ENCODE data around the gene CENPP. TPM values are rescaled to one million over a fixed set of nuclear protein-coding genes. Genes with fewer than 3 reads are reported as not detected.

Gene CENPP
- total RNA-seq, 1 experiment from 2014 or later = 4.2 TPM

DNA sequence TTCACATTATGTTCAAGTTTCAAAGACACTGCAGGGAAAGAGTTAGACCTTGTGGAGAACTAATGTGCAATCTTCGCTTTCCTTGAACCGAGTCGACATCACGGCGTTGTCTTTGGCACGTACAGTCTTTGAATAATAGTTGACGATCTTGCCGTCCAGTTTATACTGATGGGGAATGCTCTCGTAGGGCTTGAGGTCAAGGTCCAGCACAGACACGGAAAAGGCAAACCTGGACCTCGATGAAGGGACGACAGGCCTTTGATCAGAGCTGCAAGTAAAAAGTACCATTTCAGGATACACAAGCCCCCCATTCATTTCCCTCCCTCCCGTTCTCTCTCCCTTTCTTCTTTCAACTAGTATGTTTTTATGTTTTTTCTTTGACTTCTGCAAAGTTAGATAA is 290.0 kb downstream of the CENPP start:
- no peak for TF ChIP-seq CTCF (IDR thresholded peaks at IDR 0.05; ENCODE audit: unreplicated experiment)
- Mint-ChIP-seq H3K4me3 (ENCODE audit: unreplicated experiment) (no peak overlapping the region), H3K36me3 (ENCODE audit: insufficient read depth, unreplicated experiment) (peaks cover 75% of the 10 kb centered on the region), H3K9me3 (ENCODE audit: unreplicated experiment) (no peaks in the 10 kb centered on the region), H3K27me3 (ENCODE audit: insufficient read depth, unreplicated experiment) (no peaks in the 10 kb centered on the region), H3K4me1 (ENCODE audit: insufficient read depth, unreplicated experiment) (no peaks in the 10 kb centered on the region), H3K27ac (ENCODE audit: low read depth, unreplicated experiment) (no peak overlapping the region)
- ChIA-PET CTCF (interaction anchor here (1.2 kb wide), 1 partner anchor 18 kb away, joined by 9 read pairs; no protein-coding TSS in a partner anchor), POLR2A (interaction anchor here (0.8 to 1.2 kb wide), 3 partner anchors 18 to 113 kb away, joined by 3 read pairs; no protein-coding TSS in a partner anchor)
- DNase-seq (ENCODE audit: unreplicated experiment) = no peak
- intact Hi-C loops (cut with micrococcal nuclease) = no loop called here
- no TSS peak for BruUV-seq (replicated peaks)

GRCh38 chr9:92616199-92616641 is 290.5 kb downstream of the CENPP start:
- Mint-ChIP-seq H3K27ac (ENCODE audit: low read depth, unreplicated experiment) (no peak overlapping the region), H3K4me1 (ENCODE audit: insufficient read depth, unreplicated experiment) (no peaks in the 10 kb centered on the region), H3K36me3 (ENCODE audit: insufficient read depth, unreplicated experiment) (peaks cover 74% of the 10 kb centered on the region), H3K9me3 (ENCODE audit: unreplicated experiment) (no peaks in the 10 kb centered on the region), H3K27me3 (ENCODE audit: insufficient read depth, unreplicated experiment) (no peaks in the 10 kb centered on the region), H3K4me3 (ENCODE audit: unreplicated experiment) (no peak overlapping the region)
- no peak for TF ChIP-seq CTCF (IDR thresholded peaks at IDR 0.05; ENCODE audit: unreplicated experiment)
- DNase-seq (ENCODE audit: unreplicated experiment) = no peak
- intact Hi-C loops (cut with micrococcal nuclease) = no loop called here
- ChIA-PET POLR2A (interaction anchor here (0.9 kb wide), 1 partner anchor 113 kb away, joined by 3 read pairs; no protein-coding TSS in a partner anchor), CTCF (interaction anchor here (0.9 to 1.2 kb wide), 2 partner anchors 9 to 18 kb away, joined by 3 to 9 read pairs; no protein-coding TSS in a partner anchor)
- no TSS peak for BruUV-seq (replicated peaks)

DNA sequence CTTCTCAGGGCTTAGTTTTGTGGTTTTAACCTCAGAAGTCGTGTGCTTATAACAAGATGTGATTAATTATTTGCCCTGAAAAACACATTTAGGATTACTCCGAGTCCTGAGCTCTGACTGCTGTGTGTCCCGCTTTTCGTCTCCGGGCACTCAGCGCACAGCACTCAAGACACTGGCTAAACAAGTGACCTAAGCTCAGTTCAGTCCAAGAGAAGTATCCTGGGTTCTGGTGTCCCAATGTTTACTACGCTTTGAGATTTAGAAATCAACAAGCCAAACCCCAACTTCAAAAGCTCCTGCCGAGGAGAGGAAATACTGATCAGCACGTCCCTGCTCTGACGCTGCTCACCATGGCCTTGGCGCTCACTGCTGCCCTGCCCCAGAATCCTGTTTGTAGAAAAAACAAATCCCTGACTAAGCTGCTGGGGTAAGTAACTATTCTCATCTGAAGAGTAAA is 290.9 kb downstream of the CENPP start:
- no peak overlapping the region for H3K27ac Mint-ChIP-seq (ENCODE audit: low read depth, unreplicated experiment)
- ChIA-PET CTCF (interaction anchor here (0.7 to 1.2 kb wide), 3 partner anchors 9 to 174 kb away, joined by 3 to 9 read pairs (median 4); no protein-coding TSS in a partner anchor), POLR2A (interaction anchor here (0.9 to 1.3 kb wide), 2 partner anchors 110 to 113 kb away, joined by 3 read pairs; no protein-coding TSS in a partner anchor)
- no peak for TF ChIP-seq CTCF (IDR thresholded peaks at IDR 0.05; ENCODE audit: unreplicated experiment)
- H3K9me3 Mint-ChIP-seq (ENCODE audit: unreplicated experiment) = no peaks in the 10 kb centered on the region
- no peak for DNase-seq (ENCODE audit: unreplicated experiment)
- no TSS peak for BruUV-seq (replicated peaks)
- no peaks in the 10 kb centered on the region for H3K4me1 Mint-ChIP-seq (ENCODE audit: insufficient read depth, unreplicated experiment)
- intact Hi-C loops (cut with micrococcal nuclease) = no loop called here
- H3K4me3 Mint-ChIP-seq (ENCODE audit: unreplicated experiment) = no peak overlapping the region
- no peaks in the 10 kb centered on the region for H3K27me3 Mint-ChIP-seq (ENCODE audit: insufficient read depth, unreplicated experiment)
- H3K36me3 Mint-ChIP-seq (ENCODE audit: insufficient read depth, unreplicated experiment) = peaks cover 74% of the 10 kb centered on the region

- CTCF ChIA-PET = interaction anchor here (0.7 to 0.9 kb wide), 2 partner anchors 8 to 174 kb away, joined by 3 to 4 read pairs; no protein-coding TSS in a partner anchor
Measured at GRCh38 chr9:92617195-92617813, 291.6 kb downstream of the CENPP start.

More at GRCh38 chr9:92617195-92617813, 291.6 kb downstream of the CENPP start:
- no peaks in the 10 kb centered on the region for H3K9me3 Mint-ChIP-seq (ENCODE audit: unreplicated experiment)
- no peak overlapping the region for H3K27ac Mint-ChIP-seq (ENCODE audit: low read depth, unreplicated experiment)
- H3K4me1 Mint-ChIP-seq (ENCODE audit: insufficient read depth, unreplicated experiment) = no peaks in the 10 kb centered on the region
- intact Hi-C loops (cut with micrococcal nuclease) = no loop called here
- DNase-seq (ENCODE audit: unreplicated experiment) = no peak
- no peak overlapping the region for H3K4me3 Mint-ChIP-seq (ENCODE audit: unreplicated experiment)
- no TSS peak for BruUV-seq (replicated peaks)
- H3K27me3 Mint-ChIP-seq (ENCODE audit: insufficient read depth, unreplicated experiment) = no peaks in the 10 kb centered on the region
- POLR2A ChIA-PET = interaction anchor here (1.3 kb wide), 1 partner anchor 111 kb away, joined by 3 read pairs; no protein-coding TSS in a partner anchor
- H3K36me3 Mint-ChIP-seq (ENCODE audit: insufficient read depth, unreplicated experiment) = peaks cover 74% of the 10 kb centered on the region
- no peak for TF ChIP-seq CTCF (IDR thresholded peaks at IDR 0.05; ENCODE audit: unreplicated experiment)

All from MCF 10A (cell line).